ENCODE measurements around the gene MED12L.

The MED12L gene

GRCh38 chr3:151452368-151452767 lies 366.9 kb downstream of the MED12L start:
- ATAC-seq: no peak

GRCh38 chr3:151452841-151453240 lies 367.4 kb downstream of the MED12L start:
- DNase-seq (no peak), ATAC-seq (no peak)

More at GRCh38 chr3:151452368-151452767, 366.9 kb downstream of the MED12L start:
- DNase-seq: no peak

GRCh38 chr3:151456065-151456464 lies 370.6 kb downstream of the MED12L start:
- no peak for ATAC-seq
- DNase-seq: no peak

- DNase-seq (no peak), ATAC-seq (no peak)
Measured at GRCh38 chr3:151459358-151459757, 373.9 kb downstream of the MED12L start.

GRCh38 chr3:151460228-151460627 lies 374.8 kb downstream of the MED12L start:
- no peak for DNase-seq
- no peak for ATAC-seq

- no peak for DNase-seq
- ATAC-seq: no peak
Measured at GRCh38 chr3:151460774-151461450, 375.4 kb downstream of the MED12L start, which contains the start of gene IGSF10. IGSF10 (minus strand) TSS chr3:151461061; CDS start chr3:151458709, 2,352 bp downstream.

GRCh38 chr3:151462278-151462780 lies 376.9 kb downstream of the MED12L start:
- DNase-seq: no peak
- ATAC-seq: no peak

GRCh38 chr3:151462991-151463390 lies 377.5 kb downstream of the MED12L start:
- DNase-seq: no peak
- ATAC-seq: no peak

- ATAC-seq: no peak
- no peak for DNase-seq
Measured at GRCh38 chr3:151467069-151467468, 381.6 kb downstream of the MED12L start.

GRCh38 chr3:151468284-151468917 lies 382.9 kb downstream of the MED12L start:
- DNase-seq: peak; percentile 24

GRCh38 chr3:151476344-151477018 lies 391.0 kb downstream of the MED12L start:
- no peak for ATAC-seq
- DNase-seq: no peak

More at GRCh38 chr3:151468284-151468917, 382.9 kb downstream of the MED12L start:
- no peak for ATAC-seq

GRCh38 chr3:151477591-151478334 lies 392.3 kb downstream of the MED12L start:
- DNase-seq: no peak
- no peak for ATAC-seq

GRCh38 chr3:151478335-151478697 lies 392.9 kb downstream of the MED12L start:
- ATAC-seq (no peak), DNase-seq (no peak)

GRCh38 chr3:151479452-151479851 lies 394.0 kb downstream of the MED12L start:
- ATAC-seq (no peak), DNase-seq (no peak)

- no peak for ATAC-seq
- DNase-seq: no peak
Measured at GRCh38 chr3:151480492-151480891, 395.0 kb downstream of the MED12L start.

- ATAC-seq (no peak), DNase-seq (no peak)
Measured at GRCh38 chr3:151483488-151483887, 398.0 kb downstream of the MED12L start.

- DNase-seq: no peak
- no peak for ATAC-seq
Measured at GRCh38 chr3:151483961-151484520, 398.6 kb downstream of the MED12L start.
